Measurements from ENCODE around the gene STAU1.

STAU1 gene

GRCh38 chr20:49165611-49166010 is 22.5 kb downstream of the STAU1 start:
- no peak for DNase-seq (ENCODE audit: low read depth)
- no peak for TF ChIP-seq CTCF (IDR thresholded peaks at IDR 0.05; ENCODE audit: control insufficient read depth, insufficient read depth, low read depth, low read length, missing control alignments)
- H3K4me3 ChIP-seq (ENCODE audit: control insufficient read depth, low read depth, low read length), result no peak overlapping the region

- no peak for DNase-seq (ENCODE audit: low read depth)
- no peak for TF ChIP-seq CTCF (IDR thresholded peaks at IDR 0.05; ENCODE audit: control insufficient read depth, insufficient read depth, low read depth, low read length, missing control alignments)
- no peak overlapping the region for H3K4me3 ChIP-seq (ENCODE audit: control insufficient read depth, low read depth, low read length)
Observed at GRCh38 chr20:49163696-49164095, 24.4 kb downstream of the STAU1 start.

GRCh38 chr20:49161428-49162152 is 26.5 kb downstream of the STAU1 start:
- TF ChIP-seq CTCF (IDR thresholded peaks at IDR 0.05; ENCODE audit: control insufficient read depth, insufficient read depth, low read depth, low read length, missing control alignments), result no peak
- DNase-seq (ENCODE audit: low read depth), result no peak
- H3K4me3 ChIP-seq (ENCODE audit: control insufficient read depth, low read depth, low read length), result no peak overlapping the region

GRCh38 chr20:49160057-49160929 is 27.8 kb downstream of the STAU1 start:
- no peak overlapping the region for H3K4me3 ChIP-seq (ENCODE audit: control insufficient read depth, low read depth, low read length)
- DNase-seq (ENCODE audit: low read depth), result no peak
- no peak for TF ChIP-seq CTCF (IDR thresholded peaks at IDR 0.05; ENCODE audit: control insufficient read depth, insufficient read depth, low read depth, low read length, missing control alignments)

- TF ChIP-seq CTCF (IDR thresholded peaks at IDR 0.05; ENCODE audit: control insufficient read depth, insufficient read depth, low read depth, low read length, missing control alignments), result no peak
- no peak overlapping the region for H3K4me3 ChIP-seq (ENCODE audit: control insufficient read depth, low read depth, low read length)
- no peak for DNase-seq (ENCODE audit: low read depth)
Observed at GRCh38 chr20:49157146-49157545, 31.0 kb downstream of the STAU1 start.

GRCh38 chr20:49156481-49156880 is 31.7 kb downstream of the STAU1 start:
- no peak overlapping the region for H3K4me3 ChIP-seq (ENCODE audit: control insufficient read depth, low read depth, low read length)
- DNase-seq (ENCODE audit: low read depth), result no peak

More at GRCh38 chr20:49156481-49156880, 31.7 kb downstream of the STAU1 start:
- TF ChIP-seq CTCF (IDR thresholded peaks at IDR 0.05; ENCODE audit: control insufficient read depth, insufficient read depth, low read depth, low read length, missing control alignments), result no peak
